HCT116 (cell line): Measurements from ENCODE around the gene LMO7. TPM values are rescaled to one million over a fixed set of nuclear protein-coding genes. Genes with fewer than 3 reads are reported as not detected.

Experiments used
- ATAC-seq: fragments of 200-7000 bp; cut with Tn5 transposase; 2 replicates; pipeline ENCODE4 v1.9.1; 2020; ENCODE audit warnings: mild to moderate bottlenecking, moderate library complexity
- BruUV-seq: library from RNA; stranded (reverse); fragments of 400-500 nt; replicated peaks from 2 replicates; lab custom pipeline; 2021; lab: Mats Ljungman, UMichigan
- CTCF ChIA-PET: fragments of 300-600 bp; sonication (Branson Sonifier 250); formaldehyde crosslinking; loops from one replicate; lab custom pipeline; 2021; ENCODE audit warnings: antibody characterized with exemption; lab: Charles Lee
- POLR2A ChIA-PET: fragments of 300-600, 350-600 bp; sonication (Branson Sonifier 250); formaldehyde crosslinking; loops from one replicate; lab custom pipeline; 2021; ENCODE audit warnings: antibody characterized with exemption; lab: Charles Lee
- RAD21 ChIA-PET, 2 experiments: fragments of 300-600 bp; sonication (Branson Sonifier 250); formaldehyde crosslinking; loops; one replicate each; lab custom pipeline; 2023; ENCODE audit warnings: low total read pairs in 2 of 2; ENCODE audit not compliant: uncharacterized antibody in 2 of 2, unreplicated experiment in 2 of 2, low non-redundant PET in 1 of 2; lab: Charles Lee
- DNase-seq: peaks from one replicate; pipeline ENCODE4 v3.0.0-alpha.2; 2010; ENCODE audit warnings: low read depth, low spot score
- H2AFZ ChIP-seq: fragments of 200-600 bp; shearing (Covaris generic), sonication (generic); 2 replicates; pipeline ENCODE4 v1.6.1; 2017; ENCODE audit warnings: low read depth, mixed run types, mixed read lengths, antibody characterized with exemption, low read length; ENCODE audit not compliant: poor library complexity, severe bottlenecking
- H3K27ac ChIP-seq: 2 replicates; pipeline ENCODE4 v1.5.1; 2012; ENCODE audit warnings: low read depth, low read length
- H3K27me3 ChIP-seq: fragments of 200-600 bp; sonication (generic); 2 replicates; pipeline ENCODE4 v1.6.1; 2016; ENCODE audit warnings: mixed run types, low read length, mixed read lengths; ENCODE audit not compliant: insufficient read depth
- H3K36me3 ChIP-seq, 2 experiments: fragments of 200-500 bp in 1 of 2; fragments of 200-600 bp in 1 of 2; sonication (Bioruptor generic) in 1 of 2; sonication (generic) in 1 of 2; 2 replicates each; pipeline versions ENCODE4 v1.5.1 to v1.6.1; 2014 to 2016; ENCODE audit warnings: low read length in 2 of 2, inconsistent platforms in 1 of 2, mixed read lengths in 1 of 2, mixed run types in 1 of 2; ENCODE audit not compliant: insufficient read depth in 2 of 2, control insufficient read depth in 1 of 2
- H3K4me1 ChIP-seq, 2 experiments: fragments of 200-600 bp in 1 of 2; sonication (generic) in 1 of 2; 2 replicates each; pipeline versions ENCODE4 v1.5.1 to v1.6.1; 2012 to 2017; ENCODE audit warnings: low read length in 2 of 2, inconsistent platforms in 1 of 2, mild to moderate bottlenecking in 1 of 2, mixed read lengths in 1 of 2, mixed run types in 1 of 2, moderate library complexity in 1 of 2; ENCODE audit not compliant: insufficient read depth in 2 of 2, control insufficient read depth in 1 of 2
- H3K4me2 ChIP-seq: fragments of 200-600 bp; sonication (generic); 2 replicates; pipeline ENCODE4 v1.6.1; 2017; ENCODE audit warnings: mixed run types, low read length, mixed read lengths
- H3K4me3 ChIP-seq, 2 experiments: fragments of 200-600 bp in 1 of 2; sonication (generic) in 1 of 2; replicated peaks in 1 of 2; 2 replicates each; pipeline ENCODE4 v1.5.1; 2011 to 2016; ENCODE audit warnings: low read length in 2 of 2, control low read depth in 1 of 2, low read depth in 1 of 2, mild to moderate bottlenecking in 1 of 2, mixed read lengths in 1 of 2, mixed run types in 1 of 2
- H3K79me2 ChIP-seq: fragments of 200-600 bp; sonication (generic); 2 replicates; pipeline ENCODE4 v1.6.1; 2017; ENCODE audit warnings: mild to moderate bottlenecking, mixed run types, low read length, moderate library complexity, mixed read lengths; ENCODE audit not compliant: insufficient read depth
- H3K9ac ChIP-seq: fragments of 200-600 bp; sonication (generic); 2 replicates; pipeline ENCODE4 v1.6.1; 2016; ENCODE audit warnings: low read length, mixed read lengths
- H3K9me2 ChIP-seq: fragments of 200-600 bp; sonication (generic), shearing (Covaris generic); 2 replicates; pipeline ENCODE4 v1.6.1; 2017; ENCODE audit warnings: mixed run types, mild to moderate bottlenecking, moderate library complexity; ENCODE audit not compliant: insufficient read depth
- H3K9me3 ChIP-seq, 2 experiments: fragments of 200-500 bp in 1 of 2; fragments of 200-600 bp in 1 of 2; sonication (Bioruptor generic) in 1 of 2; sonication (generic) in 1 of 2; 2 replicates each; pipeline ENCODE4 v1.6.1; 2014 to 2017; ENCODE audit warnings: low read length in 2 of 2, mixed read lengths in 2 of 2, inconsistent platforms in 1 of 2, low read depth in 1 of 2, mild to moderate bottlenecking in 1 of 2, mixed run types in 1 of 2, moderate library complexity in 1 of 2; ENCODE audit not compliant: control insufficient read depth in 1 of 2, insufficient read depth in 1 of 2
- H4K20me1 ChIP-seq: fragments of 200-600 bp; sonication (generic), shearing (Covaris generic); 2 replicates; pipeline ENCODE4 v1.6.1; 2017; ENCODE audit warnings: mixed run types, mild to moderate bottlenecking, moderate library complexity; ENCODE audit not compliant: insufficient read depth
- ATF3 ChIP-seq: IDR thresholded peaks from 2 replicates; pipeline ENCODE4 v1.6.1; 2012
- CBX3 ChIP-seq: IDR thresholded peaks from 2 replicates; pipeline ENCODE4 v1.6.1; 2012; ENCODE audit warnings: low read depth
- CEBPB ChIP-seq: IDR thresholded peaks from 2 replicates; pipeline ENCODE4 v1.6.1; 2012; ENCODE audit warnings: low read depth
- CTCF ChIP-seq, 3 experiments: fragments of 200-600 bp in 1 of 3; sonication (generic) in 1 of 3; IDR thresholded peaks in 2 of 3; conservative IDR thresholded peaks in 1 of 3; 2 replicates each; pipeline ENCODE4 v1.5.1; 2012 to 2017; ENCODE audit warnings: low read depth in 2 of 3, low read length in 2 of 3, antibody characterized with exemption in 1 of 3, borderline replicate concordance in 1 of 3, control low read depth in 1 of 3, mild to moderate bottlenecking in 1 of 3, mixed read lengths in 1 of 3, mixed run types in 1 of 3, moderate library complexity in 1 of 3; ENCODE audit not compliant: insufficient read depth in 1 of 3
- EGR1 ChIP-seq: IDR thresholded peaks from 2 replicates; pipeline ENCODE4 v1.6.1; 2012; ENCODE audit warnings: low read depth
- ELF1 ChIP-seq: IDR thresholded peaks from 2 replicates; pipeline ENCODE4 v1.6.1; 2012; ENCODE audit warnings: low read depth, borderline replicate concordance
- EZH2 ChIP-seq: fragments of 200-600 bp; sonication (generic); IDR thresholded peaks from 2 replicates; pipeline ENCODE4 v1.6.1; 2017; ENCODE audit warnings: antibody characterized with exemption, mixed run types
- EZH2phosphoT487 ChIP-seq: fragments of 200-600 bp; IDR thresholded peaks from 2 replicates; pipeline ENCODE4 v1.6.1; 2018; ENCODE audit warnings: antibody characterized with exemption, borderline replicate concordance
- JUND ChIP-seq: IDR thresholded peaks from 2 replicates; pipeline ENCODE4 v1.6.1; 2012
- MAX ChIP-seq: IDR thresholded peaks from 2 replicates; pipeline ENCODE4 v1.6.1; 2012
- POLR2A ChIP-seq: IDR thresholded peaks from 2 replicates; pipeline ENCODE4 v1.7.0; 2011; ENCODE audit warnings: borderline replicate concordance; ENCODE audit not compliant: insufficient read depth, insufficient read length; ENCODE audit errors: extremely low read depth
- POLR2AphosphoS5 ChIP-seq: IDR thresholded peaks from 2 replicates; pipeline ENCODE4 v1.6.1; 2011; ENCODE audit warnings: mild to moderate bottlenecking, low read depth, low read length, moderate library complexity
- RAD21 ChIP-seq: IDR thresholded peaks from 2 replicates; pipeline ENCODE4 v1.6.1; 2012; ENCODE audit warnings: low read depth, mild to moderate bottlenecking
- REST ChIP-seq: IDR thresholded peaks from 2 replicates; pipeline ENCODE4 v1.6.1; 2012; ENCODE audit warnings: low read depth
- SP1 ChIP-seq: IDR thresholded peaks from 2 replicates; pipeline ENCODE4 v1.6.1; 2012; ENCODE audit warnings: low read depth
- TCF7L2 ChIP-seq: IDR thresholded peaks from 2 replicates; pipeline ENCODE4 v1.7.0; 2011; ENCODE audit warnings: borderline replicate concordance, inconsistent platforms; ENCODE audit not compliant: insufficient read depth, insufficient read length; ENCODE audit errors: extremely low read depth
- YY1 ChIP-seq: IDR thresholded peaks from 2 replicates; pipeline ENCODE4 v1.6.1; 2011; ENCODE audit warnings: low read length, low read depth, moderate library complexity, mild to moderate bottlenecking; ENCODE audit not compliant: insufficient replicate concordance; ENCODE audit errors: extremely low read depth
- ZNF274 ChIP-seq: fragments of 200-500 bp; sonication (Bioruptor generic); IDR thresholded peaks from 2 replicates; pipeline ENCODE4 v1.6.1; 2014; ENCODE audit warnings: mild to moderate bottlenecking, low read depth, low read length, inconsistent platforms
- intact Hi-C: fragments of 100-400 bp; cut with micrococcal nuclease; formaldehyde crosslinking; loops from 2 replicates; pipeline ENCODE4 v1.10.0; 2022
- total RNA-seq: library from RNA; stranded (reverse); gene quantifications from one replicate; pipeline ENCODE4 v1.2.1, GENCODE V29; 2021; ENCODE audit not compliant: unreplicated experiment

LMO7 gene
- total RNA-seq, 1 experiment from 2014 or later: 8.1 TPM

GRCh38 chr13:75633285-75633684, 2.8 kb upstream of the LMO7 start:
- H3K36me3 ChIP-seq: no peaks in the 10 kb centered on the region
- DNase-seq (no peak), ATAC-seq (no peak)
- H3K9ac ChIP-seq: no peak overlapping the region
- ChIA-PET RAD21 (no interaction called here), POLR2A (no interaction called here), CTCF (no interaction called here)
- no peak overlapping the region for H3K4me3 ChIP-seq
- intact Hi-C loops: no loop called here
- H3K9me3 ChIP-seq: no peaks in the 10 kb centered on the region
- TF ChIP-seq EGR1 (no peak), POLR2A (no peak), RAD21 (no peak), MAX (no peak), POLR2AphosphoS5 (no peak), JUND (no peak), TCF7L2 (no peak), CEBPB (no peak), REST (no peak), CTCF (IDR thresholded peaks at IDR 0.05 in 2 of 3, conservative IDR thresholded peaks at IDR 0.05 in 1 of 3; ENCODE audit: borderline replicate concordance in 1 of 3, insufficient read depth in 1 of 3, low read depth in 2 of 3, low read length in 2 of 3) (no peak), EZH2 (no peak), YY1 (no peak), EZH2phosphoT487 (no peak), ZNF274 (no peak), ELF1 (no peak), CBX3 (no peak), ATF3 (no peak), SP1 (no peak)
- H3K27me3 ChIP-seq: no peaks in the 10 kb centered on the region
- H3K4me2 ChIP-seq: no peak overlapping the region
- no peaks in the 10 kb centered on the region for H3K9me2 ChIP-seq
- no TSS peak for BruUV-seq
- no peak overlapping the region for H2AFZ ChIP-seq
- H4K20me1 ChIP-seq: no peaks in the 10 kb centered on the region
- no peak overlapping the region for H3K27ac ChIP-seq
- H3K79me2 ChIP-seq: no peaks in the 10 kb centered on the region
- H3K4me1 ChIP-seq: peaks cover 5 to 14% of the 10 kb centered on the region in 2 experiments; a peak in 3 of 4 replicates
